SU-DHL-6 (cell line): Measurements from ENCODE around the gene AP1B1.

Experiments used
- H2AFZ ChIP-seq: fragments of 200-600 bp; sonication (generic); 2 replicates; pipeline ENCODE4 v1.6.1; 2014; ENCODE audit warnings: low read depth, mild to moderate bottlenecking, moderate library complexity, mixed read lengths, antibody characterized with exemption, low read length; ENCODE audit not compliant: severe bottlenecking
- H3F3A ChIP-seq: fragments of 200-600 bp; shearing (Covaris generic); 2 replicates; pipeline ENCODE4 v1.6.0; 2016; ENCODE audit warnings: antibody characterized with exemption, mild to moderate bottlenecking; ENCODE audit not compliant: insufficient read depth
- H3K27ac ChIP-seq: fragments of 200-600 bp; sonication (generic); 2 replicates; pipeline ENCODE4 v1.5.1; 2016; ENCODE audit warnings: low read depth, mild to moderate bottlenecking, low read length, moderate library complexity, mixed read lengths
- H3K27me3 ChIP-seq: fragments of 200-600 bp; sonication (generic), shearing (Covaris generic); 2 replicates; pipeline ENCODE4 v1.6.0; 2014; ENCODE audit warnings: mild to moderate bottlenecking, low read length
- H3K36me3 ChIP-seq: fragments of 200-600 bp; sonication (generic); 2 replicates; pipeline ENCODE4 v1.6.1; 2014; ENCODE audit warnings: mild to moderate bottlenecking, low read length, mixed read lengths
- H3K4me2 ChIP-seq: fragments of 300-600, 200-600 bp; shearing (Covaris generic), sonication (generic); 2 replicates; pipeline ENCODE4 v1.6.0; 2014; ENCODE audit warnings: low read length, low read depth, mild to moderate bottlenecking; ENCODE audit not compliant: poor library complexity, severe bottlenecking
- H3K4me3 ChIP-seq: fragments of 200-600 bp; sonication (generic); 2 replicates; pipeline ENCODE4 v1.5.1; 2014; ENCODE audit warnings: antibody characterized with exemption, low read length, mild to moderate bottlenecking, mixed read lengths; ENCODE audit not compliant: insufficient read depth, poor library complexity, severe bottlenecking
- H3K79me2 ChIP-seq: fragments of 200-600 bp; sonication (generic); 2 replicates; pipeline ENCODE4 v1.6.1; 2014; ENCODE audit warnings: mild to moderate bottlenecking, low read length, moderate library complexity; ENCODE audit not compliant: insufficient read depth
- H3K9ac ChIP-seq: fragments of 200-600 bp; sonication (generic); 2 replicates; pipeline ENCODE4 v1.7.0; 2014; ENCODE audit warnings: mild to moderate bottlenecking, low read length
- H3K9me2 ChIP-seq: fragments of 200-600 bp; sonication (generic); replicated peaks from 2 replicates; pipeline ENCODE4 v1.6.1; 2014; ENCODE audit warnings: low read length; ENCODE audit not compliant: insufficient read depth
- H3K9me3 ChIP-seq: fragments of 200-600 bp; sonication (generic); 2 replicates; pipeline ENCODE4 v1.6.1; 2014; ENCODE audit warnings: low read length, mixed read lengths; ENCODE audit not compliant: insufficient read depth
- H4K20me1 ChIP-seq: fragments of 200-600 bp; sonication (generic); 2 replicates; pipeline ENCODE4 v1.6.1; 2014; ENCODE audit warnings: low read depth, mild to moderate bottlenecking, antibody characterized with exemption, low read length, moderate library complexity, mixed read lengths
- EZH2phosphoT487 ChIP-seq: fragments of 200-600 bp; sonication (generic), shearing (Covaris generic); conservative IDR thresholded peaks from 2 replicates; pipeline ENCODE4 v1.6.1; 2018; ENCODE audit warnings: mild to moderate bottlenecking, antibody characterized with exemption, low read length, moderate library complexity, mixed read lengths
- TF ChIP-seq, protein P1 (sequence below): fragments of 200-600 bp; sonication (generic); IDR thresholded peaks from one replicate; pipeline ENCODE4 v1.5.1; 2017; ENCODE audit warnings: antibody characterized with exemption, mild to moderate bottlenecking, low read length, moderate library complexity; ENCODE audit not compliant: insufficient read depth, poor library complexity, severe bottlenecking

The AP1B1 gene

DNA sequence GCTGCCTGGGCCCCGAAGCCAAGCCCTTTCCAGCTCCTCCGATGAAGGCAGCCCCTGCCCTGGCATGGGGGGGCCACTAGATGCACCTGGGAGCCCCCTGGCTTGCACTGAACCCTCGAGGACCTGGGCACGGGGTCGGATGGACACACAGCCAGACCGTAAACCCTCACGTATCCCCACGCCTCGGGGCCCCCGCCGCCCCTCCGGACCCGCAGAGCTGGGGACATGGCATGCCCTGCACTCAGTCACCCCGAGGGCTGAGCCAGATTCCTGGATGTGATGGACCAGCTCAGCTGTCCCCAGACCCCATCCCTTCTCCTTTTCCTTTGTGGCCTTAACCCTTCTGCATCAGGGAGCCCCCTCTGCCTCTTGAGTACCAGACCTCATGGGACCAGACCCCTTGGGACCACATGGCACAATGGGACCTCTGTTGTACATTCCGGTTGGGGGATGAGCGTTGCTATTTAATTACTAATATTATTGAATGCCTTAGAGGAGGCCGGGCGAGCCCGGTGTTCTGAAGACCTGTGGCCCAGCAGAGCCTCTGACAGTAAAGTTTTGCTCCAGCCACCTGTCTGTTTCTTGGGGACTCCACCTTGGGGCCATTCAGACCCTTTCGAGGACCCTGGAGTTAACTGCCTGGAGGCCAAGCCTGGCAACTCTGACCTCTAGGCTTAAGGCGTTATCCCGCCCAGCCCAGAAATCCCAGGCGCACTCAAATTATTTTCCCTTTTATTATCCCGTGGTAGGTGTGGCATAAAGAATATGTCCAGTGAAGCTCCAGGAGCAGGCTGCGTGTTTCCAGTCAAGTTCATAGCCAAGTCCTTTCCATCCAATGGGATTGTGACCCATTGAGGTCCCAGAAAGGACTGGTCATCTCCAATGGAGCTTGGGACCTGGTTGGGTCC lies 75.9 kb downstream of the AP1B1 start:
- Histone ChIP-seq H3K9me2 (no peaks in the 10 kb centered on the region), H3K27me3 (no peaks in the 10 kb centered on the region), H3K4me2 (no peak overlapping the region), H3K36me3 (no peaks in the 10 kb centered on the region), H3K27ac (no peak overlapping the region), H4K20me1 (no peaks in the 10 kb centered on the region), H3K79me2 (no peaks in the 10 kb centered on the region), H2AFZ (no peak overlapping the region), H3F3A (no peaks in the 10 kb centered on the region), H3K4me3 (no peak overlapping the region), H3K9me3 (no peaks in the 10 kb centered on the region), H3K9ac (no peak overlapping the region)
- TF ChIP-seq, protein P1, sequence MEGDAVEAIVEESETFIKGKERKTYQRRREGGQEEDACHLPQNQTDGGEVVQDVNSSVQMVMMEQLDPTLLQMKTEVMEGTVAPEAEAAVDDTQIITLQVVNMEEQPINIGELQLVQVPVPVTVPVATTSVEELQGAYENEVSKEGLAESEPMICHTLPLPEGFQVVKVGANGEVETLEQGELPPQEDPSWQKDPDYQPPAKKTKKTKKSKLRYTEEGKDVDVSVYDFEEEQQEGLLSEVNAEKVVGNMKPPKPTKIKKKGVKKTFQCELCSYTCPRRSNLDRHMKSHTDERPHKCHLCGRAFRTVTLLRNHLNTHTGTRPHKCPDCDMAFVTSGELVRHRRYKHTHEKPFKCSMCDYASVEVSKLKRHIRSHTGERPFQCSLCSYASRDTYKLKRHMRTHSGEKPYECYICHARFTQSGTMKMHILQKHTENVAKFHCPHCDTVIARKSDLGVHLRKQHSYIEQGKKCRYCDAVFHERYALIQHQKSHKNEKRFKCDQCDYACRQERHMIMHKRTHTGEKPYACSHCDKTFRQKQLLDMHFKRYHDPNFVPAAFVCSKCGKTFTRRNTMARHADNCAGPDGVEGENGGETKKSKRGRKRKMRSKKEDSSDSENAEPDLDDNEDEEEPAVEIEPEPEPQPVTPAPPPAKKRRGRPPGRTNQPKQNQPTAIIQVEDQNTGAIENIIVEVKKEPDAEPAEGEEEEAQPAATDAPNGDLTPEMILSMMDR, result no peak
- no peak for TF ChIP-seq EZH2phosphoT487

DNA sequence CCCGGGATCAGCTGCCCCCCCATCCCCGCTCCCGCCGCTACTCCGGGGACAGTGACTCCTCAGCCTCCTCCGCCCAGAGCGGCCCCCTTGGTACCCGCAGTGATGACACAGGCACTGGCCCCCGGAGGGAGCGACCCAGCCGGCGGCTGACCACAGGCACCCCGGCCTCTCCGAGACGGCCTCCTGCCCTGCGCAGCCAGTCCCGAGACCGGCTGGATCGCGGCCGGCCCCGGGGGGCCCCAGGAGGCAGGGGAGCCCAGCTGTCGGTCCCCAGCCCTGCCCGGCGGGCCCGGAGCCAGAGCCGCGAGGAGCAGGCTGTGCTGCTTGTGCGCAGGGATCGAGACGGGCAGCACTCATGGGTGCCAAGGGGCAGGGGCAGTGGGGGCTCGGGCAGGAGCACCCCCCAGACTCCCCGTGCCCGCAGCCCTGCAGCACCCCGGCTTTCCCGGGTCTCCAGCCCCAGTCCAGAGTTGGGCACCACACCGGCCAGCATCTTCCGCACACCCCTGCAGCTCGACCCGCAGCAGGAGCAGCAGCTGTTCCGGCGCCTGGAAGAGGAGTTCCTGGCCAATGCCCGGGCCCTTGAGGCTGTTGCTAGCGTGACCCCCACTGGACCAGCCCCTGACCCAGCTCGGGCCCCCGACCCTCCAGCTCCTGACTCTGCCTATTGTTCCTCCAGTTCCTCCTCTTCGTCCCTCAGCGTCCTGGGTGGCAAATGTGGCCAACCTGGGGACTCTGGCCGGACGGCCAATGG lies 76.7 kb downstream of the AP1B1 start:
- H3K9me2 ChIP-seq, result no peaks in the 10 kb centered on the region
- H3K9ac ChIP-seq, result no peak overlapping the region
- H3K4me3 ChIP-seq, result no peak overlapping the region
- H3K4me2 ChIP-seq, result no peak overlapping the region
- H3K79me2 ChIP-seq, result no peaks in the 10 kb centered on the region
- H4K20me1 ChIP-seq, result no peaks in the 10 kb centered on the region
- no peaks in the 10 kb centered on the region for H3K9me3 ChIP-seq
- TF ChIP-seq, protein P1, result no peak
- no peak for TF ChIP-seq EZH2phosphoT487
- no peaks in the 10 kb centered on the region for H3F3A ChIP-seq
- no peak overlapping the region for H3K27ac ChIP-seq
- H2AFZ ChIP-seq, result no peak overlapping the region
- no peaks in the 10 kb centered on the region for H3K27me3 ChIP-seq
- no peaks in the 10 kb centered on the region for H3K36me3 ChIP-seq

DNA sequence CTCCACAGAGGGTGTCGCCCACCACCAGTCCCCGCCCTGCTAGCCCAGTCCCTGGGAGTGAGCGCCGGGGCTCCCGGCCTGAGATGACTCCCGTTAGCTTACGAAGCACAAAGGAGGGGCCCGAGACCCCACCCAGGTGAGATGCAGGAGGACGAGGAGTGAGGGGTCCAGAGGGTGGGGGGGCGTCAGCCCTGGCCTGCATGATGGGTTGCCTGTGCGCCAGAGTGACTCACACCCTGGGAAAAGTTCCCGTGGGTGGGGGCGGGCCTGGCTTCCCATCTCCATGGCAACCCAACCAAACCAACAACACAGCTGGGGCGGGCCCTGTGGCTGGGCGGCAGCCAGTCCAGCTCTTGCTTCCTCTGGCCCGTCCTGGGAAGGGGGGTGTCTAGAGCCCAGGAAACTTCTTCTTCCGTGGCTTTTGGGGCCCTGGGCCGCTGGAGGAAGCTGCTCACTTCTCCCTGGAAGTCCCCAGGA lies 77.5 kb downstream of the AP1B1 start:
- Histone ChIP-seq H3K9ac (no peak overlapping the region), H4K20me1 (no peaks in the 10 kb centered on the region), H3K27me3 (no peaks in the 10 kb centered on the region), H3K36me3 (no peaks in the 10 kb centered on the region), H3K9me3 (no peaks in the 10 kb centered on the region), H3K4me2 (no peak overlapping the region), H3K9me2 (no peaks in the 10 kb centered on the region), H2AFZ (no peak overlapping the region), H3K79me2 (no peaks in the 10 kb centered on the region), H3K4me3 (no peak overlapping the region), H3F3A (no peaks in the 10 kb centered on the region), H3K27ac (no peak overlapping the region)
- no peak for TF ChIP-seq EZH2phosphoT487
- TF ChIP-seq, protein P1, result no peak
